A549 (cell line): ENCODE results near the gene DCLK1. TPM values are rescaled to one million over a fixed set of nuclear protein-coding genes. Genes with fewer than 3 reads are reported as not detected.

Source experiments
- ATAC-seq, 2 experiments: fragments of 200-7000 bp in 1 of 2; fragments of >200 bp in 1 of 2; cut with Nextera tagmentation in 1 of 2; cut with Tn5 transposase in 1 of 2; 3 replicates each; pipeline versions ENCODE4 v1.8.0 to v1.9.1; 2018 to 2020; ENCODE audit warnings: mild to moderate bottlenecking in 1 of 2, moderate library complexity in 1 of 2
- CTCF ChIA-PET: fragments of 300-600 bp; sonication (Branson Sonifier 250); formaldehyde crosslinking; extraction: SDS; loops from one replicate; lab custom pipeline; 2021; ENCODE audit warnings: antibody characterized with exemption, inconsistent platforms; lab: Yijun Ruan, JAX
- POLR2A ChIA-PET: fragments of 350-600 bp; formaldehyde crosslinking; extraction: SDS; loops from one replicate; lab custom pipeline; 2021; ENCODE audit warnings: antibody characterized with exemption, inconsistent platforms; lab: Yijun Ruan, JAX
- DNase-seq, 2 experiments: peaks; one replicate each; pipeline versions ENCODE4 v3.0.0 to v3.0.0-alpha.2; 2011 to 2016; ENCODE audit warnings: low read depth in 1 of 2, low spot score in 1 of 2
- FAIRE-seq: peaks from 2 replicates; lab custom pipeline; 2011; peaks lifted over from hg19 to GRCh38; lab: Jason Lieb, UNC
- H3K27ac ChIP-seq, 2 experiments: fragments of >200 bp; sonication (Bioruptor Twin); formaldehyde crosslinking; 3 replicates each; pipeline ENCODE4 v1.5.1; 2016 to 2017
- H3K4me1 ChIP-seq: fragments of >200 bp; sonication (Bioruptor Twin); formaldehyde crosslinking; 3 replicates; pipeline ENCODE4 v1.6.1; 2016
- H3K4me2 ChIP-seq: fragments of >200 bp; sonication (Bioruptor Twin); formaldehyde crosslinking; 3 replicates; pipeline ENCODE4 v1.6.1; 2016
- H3K4me3 ChIP-seq: fragments of >200 bp; sonication (Bioruptor Twin); formaldehyde crosslinking; 3 replicates; pipeline ENCODE4 v1.5.1; 2016
- H3K9me3 ChIP-seq: fragments of >200 bp; sonication (Bioruptor Twin); formaldehyde crosslinking; 3 replicates; pipeline ENCODE4 v1.6.1; 2016
- ATOH8 ChIP-seq: fragments of 250-450 bp; sonication (Bioruptor Pico); IDR thresholded peaks from 2 replicates; pipeline ENCODE4 v1.5.0; 2020; ENCODE audit warnings: low read depth, mild to moderate bottlenecking, moderate library complexity
- BHLHE40 ChIP-seq: IDR thresholded peaks from 2 replicates; pipeline ENCODE4 v1.6.1; 2012; ENCODE audit warnings: low read depth, low read length, inconsistent platforms
- CBX2 ChIP-seq: fragments of 200-600 bp; sonication (generic); IDR thresholded peaks from 2 replicates; pipeline ENCODE4 v1.6.1; 2016; ENCODE audit warnings: low read depth, mild to moderate bottlenecking, borderline replicate concordance
- CHD2 ChIP-seq: fragments of 150-350 bp; IDR thresholded peaks from 2 replicates; pipeline ENCODE4 v1.6.1; 2014; ENCODE audit warnings: low read length; ENCODE audit not compliant: partially characterized antibody
- CHD4 ChIP-seq: fragments of 200-600 bp; sonication (generic); IDR thresholded peaks from 2 replicates; pipeline ENCODE4 v1.6.1; 2016; ENCODE audit warnings: antibody characterized with exemption, mild to moderate bottlenecking, borderline replicate concordance
- EHF ChIP-seq: fragments of 250-450 bp; sonication (Bioruptor Pico); IDR thresholded peaks from 2 replicates; pipeline ENCODE4 v1.5.0; 2020; ENCODE audit warnings: mild to moderate bottlenecking
- ESRRA ChIP-seq: fragments of 150-350 bp; IDR thresholded peaks from 2 replicates; pipeline ENCODE4 v1.6.1; 2014; ENCODE audit warnings: mild to moderate bottlenecking, low read length, borderline replicate concordance
- FOSB ChIP-seq: fragments of 250-450 bp; sonication (Bioruptor Pico); IDR thresholded peaks from 2 replicates; pipeline ENCODE4 v1.5.0; 2020; ENCODE audit warnings: mild to moderate bottlenecking, moderate library complexity
- GATA3 ChIP-seq: IDR thresholded peaks from 2 replicates; pipeline ENCODE4 v1.6.1; 2012; ENCODE audit warnings: borderline replicate concordance
- HDAC2 ChIP-seq: fragments of 200-600 bp; sonication (generic); IDR thresholded peaks from 2 replicates; pipeline ENCODE4 v1.6.1; 2016
- HEYL ChIP-seq: fragments of 250-450 bp; sonication (Bioruptor Pico); IDR thresholded peaks from 2 replicates; pipeline ENCODE4 v1.8.0; 2021; ENCODE audit warnings: mild to moderate bottlenecking, moderate library complexity
- HOXA7 ChIP-seq: fragments of 250-450 bp; sonication (Bioruptor Pico); IDR thresholded peaks from 2 replicates; pipeline ENCODE4 v1.5.0; 2020; ENCODE audit warnings: mild to moderate bottlenecking, moderate library complexity
- HOXB13 ChIP-seq: fragments of 250-450 bp; sonication (Bioruptor Pico); IDR thresholded peaks from 2 replicates; pipeline ENCODE4 v1.5.0; 2020; ENCODE audit warnings: low read depth, mild to moderate bottlenecking, moderate library complexity
- JUN ChIP-seq, 2 experiments: fragments of >200 bp; sonication (Bioruptor Twin); formaldehyde crosslinking; IDR thresholded peaks; 2 replicates in 1 of 2; 3 replicates in 1 of 2; pipeline ENCODE4 v1.6.1; 2016 to 2017
- JUNB ChIP-seq: fragments of >200 bp; sonication (Bioruptor Twin); formaldehyde crosslinking; IDR thresholded peaks from 2 replicates; pipeline ENCODE4 v1.6.1; 2016
- KDM5A ChIP-seq: fragments of 200-600 bp; sonication (generic); IDR thresholded peaks from 2 replicates; pipeline ENCODE4 v1.6.1; 2016; ENCODE audit warnings: antibody characterized with exemption, mild to moderate bottlenecking
- NFE2L2 ChIP-seq: fragments of 150-350 bp; conservative IDR thresholded peaks from 2 replicates; pipeline ENCODE4 v1.6.1; 2014; ENCODE audit warnings: low read length
- PBX3 ChIP-seq: IDR thresholded peaks from 2 replicates; pipeline ENCODE4 v1.6.1; 2012
- RFX5 ChIP-seq: fragments of 450-650 bp; IDR thresholded peaks from 2 replicates; pipeline ENCODE4 v1.7.1; 2014; ENCODE audit warnings: antibody characterized with exemption, mild to moderate bottlenecking, moderate library complexity
- RNF2 ChIP-seq: fragments of 200-600 bp; sonication (generic); IDR thresholded peaks from 2 replicates; pipeline ENCODE4 v1.6.1; 2016; ENCODE audit warnings: low read depth, mild to moderate bottlenecking, antibody characterized with exemption, moderate library complexity, borderline replicate concordance
- SMC3 ChIP-seq: fragments of >200 bp; sonication (Bioruptor Twin); formaldehyde crosslinking; IDR thresholded peaks from 3 replicates; pipeline ENCODE4 v1.6.1; 2018; ENCODE audit warnings: inconsistent platforms
- TP53 ChIP-seq: fragments of 250-450 bp; sonication (Bioruptor Pico); IDR thresholded peaks from 2 replicates; pipeline ENCODE4 v1.5.0; 2021; ENCODE audit warnings: mild to moderate bottlenecking, moderate library complexity
- ZC3H11A ChIP-seq: fragments of 450-650 bp; IDR thresholded peaks from 2 replicates; pipeline ENCODE4 v1.6.1; 2014; ENCODE audit warnings: antibody characterized with exemption, mild to moderate bottlenecking
- ZFP36 ChIP-seq: fragments of 450-650 bp; IDR thresholded peaks from 2 replicates; pipeline ENCODE4 v1.6.1; 2014; ENCODE audit warnings: borderline replicate concordance; ENCODE audit not compliant: partially characterized antibody
- ZNF302 ChIP-seq: fragments of 250-450 bp; sonication (Bioruptor Pico); IDR thresholded peaks from 2 replicates; pipeline ENCODE4 v1.9.0; 2021; ENCODE audit warnings: inconsistent platforms, mild to moderate bottlenecking, moderate library complexity
- WGBS: methylation state at CpG from one replicate; pipeline ENCODE4 v1.1.6; 2017; ENCODE audit errors: missing lambda C conversion rate; 5-methylcytosine and 5-hydroxymethylcytosine counted together
- polyA plus RNA-seq, 4 experiments: library from polyadenylated mRNA; depleted of rRNA in 3 of 4; stranded (reverse); fragments of >200 nt; fragmentation: RNase III in 1 of 4; extraction: RNeasy Plus Mini Kit Qiagen cat#74134 plus additional on column Dnase treatment in 1 of 4; gene quantifications; 2 replicates in 3 of 4; 3 replicates in 1 of 4; pipeline ENCODE4 v1.2.3, GENCODE V29; 2011 to 2017
- TF ChIP-seq, protein P1 (sequence below): IDR thresholded peaks from 2 replicates; pipeline ENCODE4 v1.6.1; 2012
- TF ChIP-seq, protein P2 (sequence below): fragments of >200 bp; sonication (Bioruptor Twin); formaldehyde crosslinking; IDR thresholded peaks from 3 replicates; pipeline ENCODE4 v1.6.1; 2016
- TF ChIP-seq, protein P3 (sequence below): fragments of 200-600 bp; sonication (generic); IDR thresholded peaks from 2 replicates; pipeline ENCODE4 v1.6.1; 2016; ENCODE audit warnings: antibody characterized with exemption, mild to moderate bottlenecking, moderate library complexity

The DCLK1 gene
- polyA plus RNA-seq, 2 of the 4 experiments (the other 2 are of a cell fraction), result 0.13 to 0.21 TPM

- ATAC-seq (no peak), FAIRE-seq (no peak)
- ChIA-PET CTCF (no interaction called here), POLR2A (no interaction called here)
- H3K4me1 ChIP-seq, result no peaks in the 10 kb centered on the region
- TF ChIP-seq HOXB13 (CRISPR knock-in tag), result no peak
- no peak for TF ChIP-seq ZNF302
- no peak for TF ChIP-seq GATA3
- TF ChIP-seq KDM5A, result no peak
- TF ChIP-seq RNF2, result no peak
- TF ChIP-seq ZFP36, result no peak
- TF ChIP-seq JUN (IDR thresholded peaks at IDR 0.05), result no peak
- TF ChIP-seq CHD2, result no peak
- no peak for TF ChIP-seq FOSB (CRISPR knock-in tag)
- TF ChIP-seq CHD4, result no peak
- TF ChIP-seq ESRRA, result no peak
- no peak for TF ChIP-seq JUNB
- TF ChIP-seq TP53, result no peak
- TF ChIP-seq, all 56 proteins: peak for 0
- no peak for DNase-seq
- Histone ChIP-seq H3K9me3 (no peaks in the 10 kb centered on the region), H3K4me3 (no peak overlapping the region), H3K27ac (no peak overlapping the region), H3K4me2 (no peak overlapping the region)
- 25% methylated on average over 2 of the region's 2 CpGs for WGBS
Observed at GRCh38 chr13:35766663-35767062, 364.5 kb downstream of the DCLK1 start.

GRCh38 chr13:35765941-35766340, 365.2 kb downstream of the DCLK1 start:
- no peak for ATAC-seq
- H3K27ac ChIP-seq, result no peak overlapping the region
- WGBS, result 87% methylated on average over 10 of the region's 11 CpGs
- TF ChIP-seq SMC3 (no peak), GATA3 (no peak), BHLHE40 (no peak), HEYL (CRISPR knock-in tag) (no peak), FOSB (CRISPR knock-in tag) (no peak), RFX5 (no peak), NFE2L2 (no peak), CBX2 (no peak), ATOH8 (CRISPR knock-in tag) (no peak), PBX3 (no peak), EHF (CRISPR knock-in tag) (no peak), HOXA7 (CRISPR knock-in tag) (no peak), ZC3H11A (no peak), ZNF302 (no peak), HDAC2 (no peak)
- TF ChIP-seq, protein P1, sequence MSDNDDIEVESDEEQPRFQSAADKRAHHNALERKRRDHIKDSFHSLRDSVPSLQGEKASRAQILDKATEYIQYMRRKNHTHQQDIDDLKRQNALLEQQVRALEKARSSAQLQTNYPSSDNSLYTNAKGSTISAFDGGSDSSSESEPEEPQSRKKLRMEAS, result no peak
- TF ChIP-seq, protein P2, sequence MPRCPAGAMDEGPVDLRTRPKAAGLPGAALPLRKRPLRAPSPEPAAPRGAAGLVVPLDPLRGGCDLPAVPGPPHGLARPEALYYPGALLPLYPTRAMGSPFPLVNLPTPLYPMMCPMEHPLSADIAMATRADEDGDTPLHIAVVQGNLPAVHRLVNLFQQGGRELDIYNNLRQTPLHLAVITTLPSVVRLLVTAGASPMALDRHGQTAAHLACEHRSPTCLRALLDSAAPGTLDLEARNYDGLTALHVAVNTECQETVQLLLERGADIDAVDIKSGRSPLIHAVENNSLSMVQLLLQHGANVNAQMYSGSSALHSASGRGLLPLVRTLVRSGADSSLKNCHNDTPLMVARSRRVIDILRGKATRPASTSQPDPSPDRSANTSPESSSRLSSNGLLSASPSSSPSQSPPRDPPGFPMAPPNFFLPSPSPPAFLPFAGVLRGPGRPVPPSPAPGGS, result no peak
- TF ChIP-seq, protein P3, sequence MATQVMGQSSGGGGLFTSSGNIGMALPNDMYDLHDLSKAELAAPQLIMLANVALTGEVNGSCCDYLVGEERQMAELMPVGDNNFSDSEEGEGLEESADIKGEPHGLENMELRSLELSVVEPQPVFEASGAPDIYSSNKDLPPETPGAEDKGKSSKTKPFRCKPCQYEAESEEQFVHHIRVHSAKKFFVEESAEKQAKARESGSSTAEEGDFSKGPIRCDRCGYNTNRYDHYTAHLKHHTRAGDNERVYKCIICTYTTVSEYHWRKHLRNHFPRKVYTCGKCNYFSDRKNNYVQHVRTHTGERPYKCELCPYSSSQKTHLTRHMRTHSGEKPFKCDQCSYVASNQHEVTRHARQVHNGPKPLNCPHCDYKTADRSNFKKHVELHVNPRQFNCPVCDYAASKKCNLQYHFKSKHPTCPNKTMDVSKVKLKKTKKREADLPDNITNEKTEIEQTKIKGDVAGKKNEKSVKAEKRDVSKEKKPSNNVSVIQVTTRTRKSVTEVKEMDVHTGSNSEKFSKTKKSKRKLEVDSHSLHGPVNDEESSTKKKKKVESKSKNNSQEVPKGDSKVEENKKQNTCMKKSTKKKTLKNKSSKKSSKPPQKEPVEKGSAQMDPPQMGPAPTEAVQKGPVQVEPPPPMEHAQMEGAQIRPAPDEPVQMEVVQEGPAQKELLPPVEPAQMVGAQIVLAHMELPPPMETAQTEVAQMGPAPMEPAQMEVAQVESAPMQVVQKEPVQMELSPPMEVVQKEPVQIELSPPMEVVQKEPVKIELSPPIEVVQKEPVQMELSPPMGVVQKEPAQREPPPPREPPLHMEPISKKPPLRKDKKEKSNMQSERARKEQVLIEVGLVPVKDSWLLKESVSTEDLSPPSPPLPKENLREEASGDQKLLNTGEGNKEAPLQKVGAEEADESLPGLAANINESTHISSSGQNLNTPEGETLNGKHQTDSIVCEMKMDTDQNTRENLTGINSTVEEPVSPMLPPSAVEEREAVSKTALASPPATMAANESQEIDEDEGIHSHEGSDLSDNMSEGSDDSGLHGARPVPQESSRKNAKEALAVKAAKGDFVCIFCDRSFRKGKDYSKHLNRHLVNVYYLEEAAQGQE, result no peak
- no peak for DNase-seq
- H3K4me2 ChIP-seq, result no peak overlapping the region
- H3K4me1 ChIP-seq, result no peaks in the 10 kb centered on the region
- H3K9me3 ChIP-seq, result no peaks in the 10 kb centered on the region
- FAIRE-seq, result no peak
- no peak overlapping the region for H3K4me3 ChIP-seq
- POLR2A ChIA-PET, result no interaction called here
- CTCF ChIA-PET, result no interaction called here
